Measurements from ENCODE around the gene YPEL2. TPM values are rescaled to one million over a fixed set of nuclear protein-coding genes. Genes with fewer than 3 reads are reported as not detected.
"Not testable (repeated sequence)": the region's sequence is repeated elsewhere in the genome, so short reads cannot be mapped to it uniquely, and the experiment has no call there.

YPEL2 gene
- total and polyA plus RNA-seq, 2 donors (not counting 1 experiment from before 2014, with no cell fraction given) = 4.8 to 7.8 TPM

GRCh38 chr17:59392973-59393679, 61.7 kb downstream of the YPEL2 start:
- Histone ChIP-seq H3K4me1 (ENCODE audit: control insufficient read depth, extremely low read depth, insufficient read depth, low read length) (no peaks in the 10 kb centered on the region), H3K79me2 (ENCODE audit: control insufficient read depth, insufficient read depth, low read length) (no peaks in the 10 kb centered on the region)

GRCh38 chr17:59393742-59394410, 62.4 kb downstream of the YPEL2 start:
- not testable (repeated sequence) for H2AFZ ChIP-seq (ENCODE audit: low read length); H3K27ac ChIP-seq (ENCODE audit: insufficient read depth, low read length); H3K79me2 ChIP-seq (ENCODE audit: control insufficient read depth, insufficient read depth, low read length); H3K9ac ChIP-seq (ENCODE audit: insufficient read depth, low read length); H4K20me1 ChIP-seq (ENCODE audit: control insufficient read depth, extremely low read depth, insufficient read depth, low read length); H3K9me3 ChIP-seq (ENCODE audit: control insufficient read depth, insufficient read depth, low read depth, low read length); H3K4me2 ChIP-seq (ENCODE audit: extremely low read depth, insufficient read depth, low read length); H3K36me3 ChIP-seq (ENCODE audit: control insufficient read depth, insufficient read depth, low read length); H3K4me1 ChIP-seq (ENCODE audit: control insufficient read depth, extremely low read depth, insufficient read depth, low read length); H3K27me3 ChIP-seq (ENCODE audit: control insufficient read depth, insufficient read depth, low read length); H3K4me3 ChIP-seq (replicated peaks in 1 of 4; ENCODE audit: control extremely low read depth in 1 of 4, insufficient read depth in 1 of 4, low read depth in 3 of 4, low read length in 4 of 4); DNase-seq (ENCODE audit: low read depth in 2 of 2)

More at GRCh38 chr17:59392973-59393679, 61.7 kb downstream of the YPEL2 start:
- Histone ChIP-seq H2AFZ (ENCODE audit: low read length) (no peak overlapping the region), H3K9ac (ENCODE audit: insufficient read depth, low read length) (no peak overlapping the region), H3K27me3 (ENCODE audit: control insufficient read depth, insufficient read depth, low read length) (no peaks in the 10 kb centered on the region), H3K4me2 (ENCODE audit: extremely low read depth, insufficient read depth, low read length) (no peak overlapping the region), H4K20me1 (ENCODE audit: control insufficient read depth, extremely low read depth, insufficient read depth, low read length) (no peaks in the 10 kb centered on the region), H3K4me3 (replicated peaks in 1 of 4; ENCODE audit: control extremely low read depth in 1 of 4, insufficient read depth in 1 of 4, low read depth in 3 of 4, low read length in 4 of 4) (no peak overlapping the region), H3K9me3 (ENCODE audit: control insufficient read depth, insufficient read depth, low read depth, low read length) (no peaks in the 10 kb centered on the region), H3K27ac (ENCODE audit: insufficient read depth, low read length) (no peak overlapping the region), H3K36me3 (ENCODE audit: control insufficient read depth, insufficient read depth, low read length) (no peaks in the 10 kb centered on the region)
- TF ChIP-seq EZH2 (IDR thresholded peaks at IDR 0.05; ENCODE audit: low read length, missing control alignments) = no peak
- no peak for TF ChIP-seq CTCF (conservative IDR thresholded peaks at IDR 0.05 in 1 of 2, IDR thresholded peaks at IDR 0.05 in 1 of 2; ENCODE audit: low read depth in 1 of 2, low read length in 2 of 2)
- DNase-seq (ENCODE audit: low read depth in 2 of 2) = no peak

GRCh38 chr17:59396134-59396826, 64.8 kb downstream of the YPEL2 start:
- Histone ChIP-seq H2AFZ (ENCODE audit: low read length) (no peak overlapping the region), H3K4me3 (replicated peaks in 1 of 4; ENCODE audit: control extremely low read depth in 1 of 4, insufficient read depth in 1 of 4, low read depth in 3 of 4, low read length in 4 of 4) (no peak overlapping the region), H4K20me1 (ENCODE audit: control insufficient read depth, extremely low read depth, insufficient read depth, low read length) (no peaks in the 10 kb centered on the region), H3K4me2 (ENCODE audit: extremely low read depth, insufficient read depth, low read length) (no peak overlapping the region), H3K27ac (ENCODE audit: insufficient read depth, low read length) (no peak overlapping the region), H3K79me2 (ENCODE audit: control insufficient read depth, insufficient read depth, low read length) (no peaks in the 10 kb centered on the region), H3K9me3 (ENCODE audit: control insufficient read depth, insufficient read depth, low read depth, low read length) (no peaks in the 10 kb centered on the region), H3K9ac (ENCODE audit: insufficient read depth, low read length) (no peak overlapping the region), H3K36me3 (ENCODE audit: control insufficient read depth, insufficient read depth, low read length) (no peaks in the 10 kb centered on the region), H3K27me3 (ENCODE audit: control insufficient read depth, insufficient read depth, low read length) (no peaks in the 10 kb centered on the region), H3K4me1 (ENCODE audit: control insufficient read depth, extremely low read depth, insufficient read depth, low read length) (no peaks in the 10 kb centered on the region)
- TF ChIP-seq CTCF (conservative IDR thresholded peaks at IDR 0.05 in 1 of 2, IDR thresholded peaks at IDR 0.05 in 1 of 2; ENCODE audit: low read depth in 1 of 2, low read length in 2 of 2) (no peak), EZH2 (IDR thresholded peaks at IDR 0.05; ENCODE audit: low read length, missing control alignments) (no peak)
- no peak for DNase-seq (ENCODE audit: low read depth in 2 of 2)
